H1 (cell line): ENCODE data around the gene MYO16. TPM values are rescaled to one million over a fixed set of nuclear protein-coding genes. Genes with fewer than 3 reads are reported as not detected.

Source experiments
- CTBP2 ChIP-seq: IDR thresholded peaks from 2 replicates; pipeline ENCODE4 v1.7.0; 2011; ENCODE audit warnings: borderline replicate concordance, mild to moderate bottlenecking, moderate library complexity, mixed read lengths, low read length; ENCODE audit not compliant: insufficient read depth, insufficient read length
- EP300 ChIP-seq, 2 experiments: IDR thresholded peaks; 1 replicate in 1 of 2; 2 replicates in 1 of 2; pipeline ENCODE4 v1.6.1; 2011 to 2012; ENCODE audit warnings: low read depth in 2 of 2, low read length in 2 of 2, mild to moderate bottlenecking in 2 of 2, borderline replicate concordance in 1 of 2, inconsistent platforms in 1 of 2, moderate library complexity in 1 of 2
- SAP30 ChIP-seq: fragments of 300-600 bp; sonication (generic); IDR thresholded peaks from 2 replicates; pipeline ENCODE4 v1.7.1; 2012; ENCODE audit warnings: low read length, moderate library complexity, mild to moderate bottlenecking, inconsistent platforms; ENCODE audit not compliant: insufficient read depth, insufficient replicate concordance
- SUZ12 ChIP-seq: fragments of 200-600 bp; sonication (generic); IDR thresholded peaks from 2 replicates; pipeline ENCODE4 v1.6.1; 2012; ENCODE audit warnings: mild to moderate bottlenecking, inconsistent platforms, low read length, moderate library complexity, mixed read lengths
- ZNF274 ChIP-seq: IDR thresholded peaks from 2 replicates; pipeline ENCODE4 v1.7.0; 2012; ENCODE audit warnings: low read length, borderline replicate concordance; ENCODE audit errors: extremely low read depth
- polyA plus RNA-seq, 7 experiments: library from polyadenylated mRNA; depleted of rRNA in 3 of 7; stranded (reverse) in 5 of 7; unstranded in 2 of 7; fragments of >200 nt in 5 of 7; fragments of 200-250 nt in 2 of 7; gene quantifications; 1 replicate in 5 of 7; 2 replicates in 1 of 7; 4 replicates in 1 of 7; pipeline versions ENCODE4 v1.2.1 to v1.2.3, GENCODE V29; 2011 to 2013; ENCODE audit warnings: missing spikeins in 2 of 7, mixed read lengths in 2 of 7
- total RNA-seq: library from RNA; stranded (reverse); fragmentation: NEBNext Ultra II Directional; extraction: Animal tissue kit (Norgen Biotek cat#: 25700); gene quantifications from 2 replicates; pipeline ENCODE4 v1.2.1, GENCODE V29; 2021

Gene MYO16
- total and polyA plus RNA-seq, 2 of the 8 experiments (the other 6 are each of a cell fraction or from before 2014, with no cell fraction given) = 0.02 to 0.22 TPM

DNA sequence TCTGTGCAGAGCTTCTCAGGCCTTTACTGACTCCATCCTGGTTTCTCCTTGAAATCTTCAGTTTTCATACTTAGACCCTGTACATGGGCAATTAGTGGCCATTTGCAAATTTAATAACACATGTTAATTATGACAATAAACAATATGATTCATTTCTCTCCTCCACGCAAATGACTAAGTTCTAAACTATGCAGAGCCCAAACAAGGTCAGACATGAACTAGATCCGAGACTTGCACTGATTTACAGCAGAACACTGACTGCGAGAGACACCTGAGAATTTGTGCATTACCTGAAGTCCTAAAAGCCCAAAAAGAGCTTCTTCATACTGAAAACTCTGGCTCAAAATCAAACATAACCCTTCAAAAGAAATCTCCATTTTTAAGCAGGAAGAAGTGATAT lies 521.8 kb downstream of the MYO16 start (continued):
- TF ChIP-seq SUZ12 (no peak), ZNF274 (no peak), EP300 (IDR thresholded peaks at IDR 0.05; ENCODE audit: borderline replicate concordance in 1 of 2, low read depth in 2 of 2, low read length in 2 of 2) (no peak), CTBP2 (no peak), SAP30 (no peak)
